A549 (cell line): ENCODE measurements around the gene WWP2.
"Not testable (repeated sequence)": the region's sequence is repeated elsewhere in the genome, so short reads cannot be mapped to it uniquely, and the experiment has no call there.

ENCODE experiments used
- BHLHE40 ChIP-seq: IDR thresholded peaks from 2 replicates; pipeline ENCODE4 v1.6.1; 2012; ENCODE audit warnings: low read depth, low read length, inconsistent platforms
- CTCF ChIP-seq: fragments of >200 bp; sonication (Bioruptor Twin); formaldehyde crosslinking; IDR thresholded peaks from 3 replicates; pipeline ENCODE4 v1.5.1; 2016
- EP300 ChIP-seq, 2 experiments: fragments of >200 bp; sonication (Bioruptor Twin); formaldehyde crosslinking; IDR thresholded peaks; 2 replicates in 1 of 2; 3 replicates in 1 of 2; pipeline ENCODE4 v1.6.1; 2016 to 2017
- HEYL ChIP-seq: fragments of 250-450 bp; sonication (Bioruptor Pico); IDR thresholded peaks from 2 replicates; pipeline ENCODE4 v1.8.0; 2021; ENCODE audit warnings: mild to moderate bottlenecking, moderate library complexity
- MAZ ChIP-seq: fragments of 150-350 bp; IDR thresholded peaks from 2 replicates; pipeline ENCODE4 v1.6.1; 2014; ENCODE audit warnings: antibody characterized with exemption, low read depth, low read length, borderline replicate concordance
- PHF8 ChIP-seq: fragments of 200-600 bp; sonication (generic); IDR thresholded peaks from 2 replicates; pipeline ENCODE4 v1.6.1; 2016; ENCODE audit warnings: low read depth, mild to moderate bottlenecking, antibody characterized with exemption, moderate library complexity, borderline replicate concordance
- POLR2A ChIP-seq: IDR thresholded peaks from 2 replicates; pipeline ENCODE4 v1.6.1; 2012; ENCODE audit warnings: mild to moderate bottlenecking, low read length
- POLR2AphosphoS2 ChIP-seq: conservative IDR thresholded peaks from 2 replicates; pipeline ENCODE4 v1.6.1; 2012; ENCODE audit warnings: low read length, improper control_type of control experiment, inconsistent platforms
- RFX5 ChIP-seq: fragments of 450-650 bp; IDR thresholded peaks from 2 replicates; pipeline ENCODE4 v1.7.1; 2014; ENCODE audit warnings: antibody characterized with exemption, mild to moderate bottlenecking, moderate library complexity

DNA sequence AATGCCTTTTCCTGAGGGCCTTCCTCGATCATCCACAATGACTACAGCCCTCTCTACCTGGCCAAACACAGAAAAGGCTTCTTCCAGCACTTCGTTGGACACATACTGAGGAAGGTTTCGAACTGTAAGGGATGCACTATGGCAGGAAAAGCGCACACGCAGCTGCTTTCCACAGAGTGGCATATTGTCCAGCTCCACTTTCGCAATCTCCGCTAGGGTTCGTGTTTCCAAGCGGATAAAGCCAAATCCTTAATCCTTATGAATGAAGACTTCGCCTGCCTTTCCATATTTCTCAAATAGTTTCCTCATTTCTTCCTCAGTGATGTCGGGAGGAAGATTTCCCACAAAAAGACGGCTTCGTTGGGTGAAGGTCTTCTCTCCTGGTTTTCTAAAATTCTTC is 4.8 kb upstream of the WWP2 start:
- not testable (repeated sequence) for TF ChIP-seq RFX5; PHF8; EP300 (IDR thresholded peaks at IDR 0.05); CTCF; HEYL (CRISPR knock-in tag); POLR2AphosphoS2; POLR2A; MAZ; BHLHE40
